SK-N-SH treated with all-trans-retinoic acid at 6 μM for 48 hours (cell line): ENCODE measurements around the gene CCDC197.

Experiments
- ATAC-seq: fragments of 200-7000 bp; cut with Tn5 transposase; 3 replicates; pipeline ENCODE4 v1.9.1; 2020; ENCODE audit warnings: mild to moderate bottlenecking, moderate library complexity
- ARNTL ChIP-seq: fragments of 450-650 bp; formaldehyde crosslinking; IDR thresholded peaks from 2 replicates; pipeline ENCODE4 v1.5.0; 2020; ENCODE audit warnings: low read depth, mild to moderate bottlenecking, moderate library complexity, borderline replicate concordance
- BACH2 ChIP-seq: fragments of 250-450 bp; sonication (Bioruptor Pico); IDR thresholded peaks from 2 replicates; pipeline ENCODE4 v1.9.0; 2021; ENCODE audit warnings: mild to moderate bottlenecking, borderline replicate concordance
- CSDC2 ChIP-seq: fragments of 250-450 bp; sonication (Bioruptor Pico); IDR thresholded peaks from 2 replicates; pipeline ENCODE4 v1.5.0; 2020; ENCODE audit warnings: mild to moderate bottlenecking, moderate library complexity
- ESRRG ChIP-seq: fragments of 250-450 bp; sonication (Bioruptor Pico); IDR thresholded peaks from 2 replicates; pipeline ENCODE4 v1.6.1; 2021; ENCODE audit warnings: mild to moderate bottlenecking
- GLIS3 ChIP-seq: fragments of 250-450 bp; sonication (Bioruptor Pico); IDR thresholded peaks from 2 replicates; pipeline ENCODE4 v1.5.0; 2020; ENCODE audit warnings: mild to moderate bottlenecking, moderate library complexity
- ISL1 ChIP-seq: fragments of 250-450 bp; sonication (Bioruptor Pico); IDR thresholded peaks from 2 replicates; pipeline ENCODE4 v2.1.2; 2022; ENCODE audit warnings: mild to moderate bottlenecking, moderate library complexity
- OSR1 ChIP-seq: fragments of 250-450 bp; sonication (Bioruptor Pico); IDR thresholded peaks from 2 replicates; pipeline ENCODE4 v1.8.0; 2022; ENCODE audit warnings: moderate library complexity, mild to moderate bottlenecking, inconsistent platforms
- PPARA ChIP-seq: fragments of 250-450 bp; sonication (Bioruptor Pico); IDR thresholded peaks from 2 replicates; pipeline ENCODE4 v1.5.0; 2020; ENCODE audit warnings: mild to moderate bottlenecking, borderline replicate concordance
- RARB ChIP-seq: fragments of 250-450 bp; sonication (Bioruptor Pico); IDR thresholded peaks from 2 replicates; pipeline ENCODE4 v1.8.0; 2021; ENCODE audit warnings: mild to moderate bottlenecking, moderate library complexity
- TCF4 ChIP-seq: fragments of 250-450 bp; sonication (Bioruptor Pico); IDR thresholded peaks from 2 replicates; pipeline ENCODE4 v1.8.0; 2021; ENCODE audit warnings: mild to moderate bottlenecking, moderate library complexity, borderline replicate concordance
- TOX ChIP-seq: fragments of 250-450 bp; sonication (Bioruptor Pico); IDR thresholded peaks from 2 replicates; pipeline ENCODE4 v1.8.0; 2021; ENCODE audit warnings: mild to moderate bottlenecking, moderate library complexity, borderline replicate concordance
- ZC3H10 ChIP-seq: fragments of 250-450 bp; sonication (Bioruptor Pico); IDR thresholded peaks from 2 replicates; pipeline ENCODE4 v1.5.1; 2021; ENCODE audit warnings: mild to moderate bottlenecking, moderate library complexity
- ZFP30 ChIP-seq: fragments of 450-650 bp; formaldehyde crosslinking; IDR thresholded peaks from 2 replicates; pipeline ENCODE4 v1.5.0; 2022; ENCODE audit warnings: mild to moderate bottlenecking, moderate library complexity
- ZNF565 ChIP-seq: fragments of 450-650 bp; formaldehyde crosslinking; conservative IDR thresholded peaks from 2 replicates; pipeline ENCODE4 v1.5.0; 2020; ENCODE audit warnings: low read depth, mild to moderate bottlenecking, moderate library complexity
- TF ChIP-seq, protein P1 (sequence below): fragments of 250-450 bp; sonication (Bioruptor Pico); IDR thresholded peaks from 2 replicates; pipeline ENCODE4 v1.8.0; 2020; ENCODE audit warnings: mild to moderate bottlenecking, moderate library complexity, borderline replicate concordance
- TF ChIP-seq, protein P2 (sequence below): fragments of 250-450 bp; sonication (Bioruptor Pico); IDR thresholded peaks from 2 replicates; pipeline ENCODE4 v1.5.0; 2020; ENCODE audit warnings: mild to moderate bottlenecking, moderate library complexity
- TF ChIP-seq, protein P3 (sequence below): fragments of 250-450 bp; sonication (Bioruptor Pico); IDR thresholded peaks from 2 replicates; pipeline ENCODE4 v1.5.1; 2021; ENCODE audit warnings: mild to moderate bottlenecking, moderate library complexity
- TF ChIP-seq, protein P4 (sequence below): fragments of 250-450 bp; sonication (Bioruptor Pico); IDR thresholded peaks from 2 replicates; pipeline ENCODE4 v1.5.1; 2020; ENCODE audit warnings: low read depth, mild to moderate bottlenecking, moderate library complexity
- TF ChIP-seq, protein P5 (sequence below): fragments of 250-450 bp; sonication (Bioruptor Pico); IDR thresholded peaks from 2 replicates; pipeline ENCODE4 v1.8.0; 2021; ENCODE audit warnings: low read depth, mild to moderate bottlenecking, moderate library complexity, borderline replicate concordance

The CCDC197 gene

DNA sequence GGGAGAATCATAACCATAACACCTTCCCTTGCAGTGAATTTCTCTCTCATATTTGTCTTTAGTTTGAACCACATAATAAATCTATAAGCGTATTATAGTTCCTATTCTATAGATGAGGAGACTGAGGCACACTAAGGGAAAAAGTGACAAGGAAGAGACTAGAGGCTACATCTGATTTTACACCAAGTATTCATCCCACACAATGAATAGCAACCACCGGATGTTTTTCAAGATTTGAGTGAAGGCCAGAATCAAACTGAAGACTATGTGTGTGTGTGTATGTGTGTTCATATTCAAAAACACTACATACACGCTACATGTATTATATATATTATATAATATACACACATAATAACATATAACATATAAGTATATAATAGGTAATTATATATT is 25.5 kb upstream of the CCDC197 start:
- no peak for ATAC-seq
- TF ChIP-seq ZNF565 (CRISPR knock-in tag): no peak
- TF ChIP-seq, protein P1, sequence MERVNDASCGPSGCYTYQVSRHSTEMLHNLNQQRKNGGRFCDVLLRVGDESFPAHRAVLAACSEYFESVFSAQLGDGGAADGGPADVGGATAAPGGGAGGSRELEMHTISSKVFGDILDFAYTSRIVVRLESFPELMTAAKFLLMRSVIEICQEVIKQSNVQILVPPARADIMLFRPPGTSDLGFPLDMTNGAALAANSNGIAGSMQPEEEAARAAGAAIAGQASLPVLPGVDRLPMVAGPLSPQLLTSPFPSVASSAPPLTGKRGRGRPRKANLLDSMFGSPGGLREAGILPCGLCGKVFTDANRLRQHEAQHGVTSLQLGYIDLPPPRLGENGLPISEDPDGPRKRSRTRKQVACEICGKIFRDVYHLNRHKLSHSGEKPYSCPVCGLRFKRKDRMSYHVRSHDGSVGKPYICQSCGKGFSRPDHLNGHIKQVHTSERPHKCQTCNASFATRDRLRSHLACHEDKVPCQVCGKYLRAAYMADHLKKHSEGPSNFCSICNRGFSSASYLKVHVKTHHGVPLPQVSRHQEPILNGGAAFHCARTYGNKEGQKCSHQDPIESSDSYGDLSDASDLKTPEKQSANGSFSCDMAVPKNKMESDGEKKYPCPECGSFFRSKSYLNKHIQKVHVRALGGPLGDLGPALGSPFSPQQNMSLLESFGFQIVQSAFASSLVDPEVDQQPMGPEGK (CRISPR knock-in tag): no peak
- TF ChIP-seq, protein P2, sequence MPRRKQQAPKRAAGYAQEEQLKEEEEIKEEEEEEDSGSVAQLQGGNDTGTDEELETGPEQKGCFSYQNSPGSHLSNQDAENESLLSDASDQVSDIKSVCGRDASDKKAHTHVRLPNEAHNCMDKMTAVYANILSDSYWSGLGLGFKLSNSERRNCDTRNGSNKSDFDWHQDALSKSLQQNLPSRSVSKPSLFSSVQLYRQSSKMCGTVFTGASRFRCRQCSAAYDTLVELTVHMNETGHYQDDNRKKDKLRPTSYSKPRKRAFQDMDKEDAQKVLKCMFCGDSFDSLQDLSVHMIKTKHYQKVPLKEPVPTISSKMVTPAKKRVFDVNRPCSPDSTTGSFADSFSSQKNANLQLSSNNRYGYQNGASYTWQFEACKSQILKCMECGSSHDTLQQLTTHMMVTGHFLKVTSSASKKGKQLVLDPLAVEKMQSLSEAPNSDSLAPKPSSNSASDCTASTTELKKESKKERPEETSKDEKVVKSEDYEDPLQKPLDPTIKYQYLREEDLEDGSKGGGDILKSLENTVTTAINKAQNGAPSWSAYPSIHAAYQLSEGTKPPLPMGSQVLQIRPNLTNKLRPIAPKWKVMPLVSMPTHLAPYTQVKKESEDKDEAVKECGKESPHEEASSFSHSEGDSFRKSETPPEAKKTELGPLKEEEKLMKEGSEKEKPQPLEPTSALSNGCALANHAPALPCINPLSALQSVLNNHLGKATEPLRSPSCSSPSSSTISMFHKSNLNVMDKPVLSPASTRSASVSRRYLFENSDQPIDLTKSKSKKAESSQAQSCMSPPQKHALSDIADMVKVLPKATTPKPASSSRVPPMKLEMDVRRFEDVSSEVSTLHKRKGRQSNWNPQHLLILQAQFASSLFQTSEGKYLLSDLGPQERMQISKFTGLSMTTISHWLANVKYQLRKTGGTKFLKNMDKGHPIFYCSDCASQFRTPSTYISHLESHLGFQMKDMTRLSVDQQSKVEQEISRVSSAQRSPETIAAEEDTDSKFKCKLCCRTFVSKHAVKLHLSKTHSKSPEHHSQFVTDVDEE (CRISPR knock-in tag): no peak
- TF ChIP-seq ARNTL (CRISPR knock-in tag): no peak
- TF ChIP-seq OSR1 (CRISPR knock-in tag): no peak
- TF ChIP-seq RARB: no peak
- TF ChIP-seq ZFP30 (CRISPR knock-in tag): no peak
- TF ChIP-seq TOX (CRISPR knock-in tag): no peak

DNA sequence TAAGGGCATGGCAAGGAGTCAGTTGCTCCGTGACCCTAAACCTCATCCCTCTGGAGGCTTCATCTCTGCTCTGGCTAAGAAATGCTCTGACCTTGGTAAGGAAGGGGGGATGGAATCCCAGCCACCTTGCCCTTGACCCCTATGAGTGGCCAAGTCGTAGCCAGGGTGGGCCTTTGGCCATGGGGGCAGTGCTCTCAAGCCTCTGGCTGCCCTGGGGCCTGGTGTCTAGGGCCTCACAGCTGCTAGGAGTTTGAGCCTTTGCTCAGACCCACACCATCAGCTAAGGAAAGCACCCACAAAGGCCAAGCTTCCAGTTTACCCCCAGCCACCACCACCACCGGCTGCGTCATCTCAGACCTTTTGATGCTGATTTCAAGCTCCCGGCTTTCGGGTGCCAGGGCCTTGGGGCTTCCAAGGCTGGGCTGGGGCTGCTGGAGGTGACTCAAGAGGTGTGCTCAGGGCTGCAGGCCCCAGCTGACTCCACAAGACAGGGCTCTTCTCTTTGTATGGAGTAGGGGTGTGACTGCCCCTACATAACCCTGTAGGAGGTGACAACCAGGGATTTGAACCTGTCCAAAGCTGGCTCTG is 24.4 kb upstream of the CCDC197 start:
- TF ChIP-seq RARB (no peak), PPARA (CRISPR knock-in tag) (no peak)
- no peak for ATAC-seq

DNA sequence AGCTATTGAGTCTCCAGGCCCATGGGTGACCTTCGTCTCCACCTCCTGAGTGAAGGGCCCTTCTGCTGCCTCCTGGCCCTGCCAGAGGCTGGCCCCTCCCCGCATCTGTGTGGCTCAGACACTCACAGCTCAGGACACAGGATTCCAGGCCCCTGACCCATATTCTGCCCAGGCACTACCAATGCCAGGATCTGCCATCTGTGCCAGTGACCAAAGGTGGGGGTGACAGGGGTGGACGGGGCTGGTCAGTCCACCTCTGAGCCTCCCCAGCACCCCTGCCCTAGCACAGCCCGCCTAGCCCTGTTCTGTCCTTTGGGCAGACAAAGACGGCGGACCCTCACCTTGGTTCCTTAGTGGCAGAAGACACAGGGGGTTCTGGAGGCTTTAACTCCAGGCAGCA is 23.5 kb upstream of the CCDC197 start:
- ATAC-seq: no peak
- TF ChIP-seq TOX (CRISPR knock-in tag) (no peak), RARB (no peak), TCF4 (CRISPR knock-in tag) (no peak), BACH2 (CRISPR knock-in tag) (no peak), CSDC2 (CRISPR knock-in tag) (no peak), ESRRG (no peak), ZNF565 (CRISPR knock-in tag) (no peak), ISL1 (CRISPR knock-in tag) (no peak), ARNTL (CRISPR knock-in tag) (no peak), OSR1 (CRISPR knock-in tag) (no peak), PPARA (CRISPR knock-in tag) (no peak), GLIS3 (CRISPR knock-in tag) (no peak), ZC3H10 (CRISPR knock-in tag) (no peak)
- TF ChIP-seq, protein P3, sequence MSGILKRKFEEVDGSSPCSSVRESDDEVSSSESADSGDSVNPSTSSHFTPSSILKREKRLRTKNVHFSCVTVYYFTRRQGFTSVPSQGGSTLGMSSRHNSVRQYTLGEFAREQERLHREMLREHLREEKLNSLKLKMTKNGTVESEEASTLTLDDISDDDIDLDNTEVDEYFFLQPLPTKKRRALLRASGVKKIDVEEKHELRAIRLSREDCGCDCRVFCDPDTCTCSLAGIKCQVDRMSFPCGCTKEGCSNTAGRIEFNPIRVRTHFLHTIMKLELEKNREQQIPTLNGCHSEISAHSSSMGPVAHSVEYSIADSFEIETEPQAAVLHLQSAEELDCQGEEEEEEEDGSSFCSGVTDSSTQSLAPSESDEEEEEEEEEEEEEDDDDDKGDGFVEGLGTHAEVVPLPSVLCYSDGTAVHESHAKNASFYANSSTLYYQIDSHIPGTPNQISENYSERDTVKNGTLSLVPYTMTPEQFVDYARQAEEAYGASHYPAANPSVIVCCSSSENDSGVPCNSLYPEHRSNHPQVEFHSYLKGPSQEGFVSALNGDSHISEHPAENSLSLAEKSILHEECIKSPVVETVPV: no peak
- TF ChIP-seq, protein P4, sequence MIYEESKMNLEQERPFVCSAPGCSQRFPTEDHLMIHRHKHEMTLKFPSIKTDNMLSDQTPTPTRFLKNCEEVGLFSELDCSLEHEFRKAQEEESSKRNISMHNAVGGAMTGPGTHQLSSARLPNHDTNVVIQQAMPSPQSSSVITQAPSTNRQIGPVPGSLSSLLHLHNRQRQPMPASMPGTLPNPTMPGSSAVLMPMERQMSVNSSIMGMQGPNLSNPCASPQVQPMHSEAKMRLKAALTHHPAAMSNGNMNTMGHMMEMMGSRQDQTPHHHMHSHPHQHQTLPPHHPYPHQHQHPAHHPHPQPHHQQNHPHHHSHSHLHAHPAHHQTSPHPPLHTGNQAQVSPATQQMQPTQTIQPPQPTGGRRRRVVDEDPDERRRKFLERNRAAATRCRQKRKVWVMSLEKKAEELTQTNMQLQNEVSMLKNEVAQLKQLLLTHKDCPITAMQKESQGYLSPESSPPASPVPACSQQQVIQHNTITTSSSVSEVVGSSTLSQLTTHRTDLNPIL (CRISPR knock-in tag): no peak
- TF ChIP-seq, protein P2 (CRISPR knock-in tag): no peak
- TF ChIP-seq, protein P5, sequence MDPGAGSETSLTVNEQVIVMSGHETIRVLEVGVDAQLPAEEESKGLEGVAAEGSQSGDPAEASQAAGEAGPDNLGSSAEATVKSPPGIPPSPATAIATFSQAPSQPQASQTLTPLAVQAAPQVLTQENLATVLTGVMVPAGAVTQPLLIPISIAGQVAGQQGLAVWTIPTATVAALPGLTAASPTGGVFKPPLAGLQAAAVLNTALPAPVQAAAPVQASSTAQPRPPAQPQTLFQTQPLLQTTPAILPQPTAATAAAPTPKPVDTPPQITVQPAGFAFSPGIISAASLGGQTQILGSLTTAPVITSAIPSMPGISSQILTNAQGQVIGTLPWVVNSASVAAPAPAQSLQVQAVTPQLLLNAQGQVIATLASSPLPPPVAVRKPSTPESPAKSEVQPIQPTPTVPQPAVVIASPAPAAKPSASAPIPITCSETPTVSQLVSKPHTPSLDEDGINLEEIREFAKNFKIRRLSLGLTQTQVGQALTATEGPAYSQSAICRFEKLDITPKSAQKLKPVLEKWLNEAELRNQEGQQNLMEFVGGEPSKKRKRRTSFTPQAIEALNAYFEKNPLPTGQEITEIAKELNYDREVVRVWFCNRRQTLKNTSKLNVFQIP: no peak
